HG02870 (cell line): Measurements from ENCODE around the gene SH3BGRL3.
"Not testable (repeated sequence)": the region's sequence is repeated elsewhere in the genome, so short reads cannot be mapped to it uniquely, and the experiment has no call there.

Source experiments
- ATAC-seq: cut with Tn5 transposase; IDR thresholded peaks from one replicate; pipeline ENCODE4 v1.9.1; 2021; ENCODE audit warnings: mild to moderate bottlenecking, moderate library complexity; ENCODE audit not compliant: unreplicated experiment

The SH3BGRL3 gene

DNA sequence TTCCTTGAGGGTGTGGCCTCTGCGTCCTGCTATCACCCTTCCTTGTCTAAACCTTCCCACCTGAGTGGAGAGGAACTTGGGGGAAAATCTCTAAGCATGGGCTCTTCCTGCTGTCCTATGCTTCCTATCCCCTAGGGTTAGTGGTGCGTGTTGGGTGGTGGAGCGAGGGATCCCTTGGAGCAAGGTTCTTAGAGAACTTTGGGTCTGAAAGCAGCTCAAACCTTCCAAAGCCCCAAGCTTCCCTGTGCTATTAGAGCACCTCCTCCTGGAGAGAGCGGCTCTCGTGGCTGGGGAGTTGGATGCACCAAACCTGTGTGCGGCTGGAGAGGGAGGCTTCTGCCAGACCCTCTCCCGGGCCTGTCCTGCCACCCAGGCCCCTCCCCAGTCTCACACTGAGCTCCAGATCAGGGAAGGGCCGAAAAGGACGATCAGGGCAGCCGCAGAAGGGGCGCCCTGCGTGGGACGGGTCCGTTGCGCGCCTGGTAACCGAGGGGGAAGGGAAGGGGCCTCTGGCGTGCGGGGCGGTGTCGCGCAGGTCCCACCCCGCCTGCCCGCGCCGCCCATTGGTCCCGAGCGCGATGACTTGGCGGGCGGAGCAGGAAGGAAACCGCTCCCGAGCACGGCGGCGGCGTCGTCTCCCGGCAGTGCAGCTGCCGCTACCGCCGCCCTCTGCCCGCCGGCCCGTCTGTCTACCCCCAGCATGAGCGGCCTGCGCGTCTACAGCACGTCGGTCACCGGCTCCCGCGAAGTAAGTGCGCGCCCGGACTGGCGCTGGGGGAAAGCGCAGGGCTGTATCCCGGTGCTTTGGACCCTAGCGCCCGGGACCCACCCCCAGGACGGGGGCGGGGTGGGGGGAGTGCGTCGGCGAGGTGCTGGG lies at the start of gene SH3BGRL3:
TSS of gene SH3BGRL3 (plus strand) at position 631 of the 877 bp plus-strand sequence. CDS start at position 701, 70 bp downstream.
- ATAC-seq, result peak; percentile 71

- not testable (repeated sequence) for ATAC-seq
Observed at GRCh38 chr1:26230682-26231081, 49.2 kb upstream of the SH3BGRL3 start.

DNA sequence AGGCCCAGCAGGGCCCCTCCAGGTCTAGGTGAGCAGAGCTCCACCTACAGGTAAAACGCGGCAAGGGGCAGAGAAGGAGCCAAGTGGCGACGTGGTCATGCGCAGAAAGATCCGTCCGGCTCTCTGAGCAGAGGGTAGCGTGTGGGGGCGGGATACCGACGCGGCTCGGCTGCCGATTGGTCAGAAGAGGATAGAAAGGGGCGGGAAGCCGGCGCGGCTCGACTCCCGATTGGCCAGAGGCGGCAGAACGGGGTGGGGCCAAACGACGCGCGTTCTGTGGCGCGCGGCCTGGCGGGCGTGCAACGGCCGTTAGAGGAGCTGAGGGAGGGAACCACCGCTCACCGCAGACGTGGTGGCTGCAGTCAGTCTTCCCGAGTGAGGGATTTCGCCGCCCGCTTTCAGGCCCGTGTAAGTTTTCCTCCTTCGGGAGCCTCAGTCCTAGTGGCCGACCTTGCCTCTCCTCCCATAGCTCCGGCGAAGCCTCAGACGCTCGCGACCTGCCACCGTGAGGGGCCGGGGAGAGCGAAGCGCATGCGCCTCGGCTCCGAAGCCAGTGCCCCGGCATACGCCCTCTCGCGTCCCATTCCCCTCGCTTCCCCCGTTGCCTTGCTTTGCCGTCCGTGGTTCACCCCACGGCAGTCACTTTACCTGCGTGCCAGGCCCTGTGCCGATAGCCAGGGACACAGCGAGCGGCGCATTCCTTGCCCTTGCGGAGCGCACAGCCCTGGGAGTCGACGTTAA lies 45.8 kb upstream of the SH3BGRL3 start, which contains the start of gene CEP85:
TSS of gene CEP85 (plus strand) at position 298 of the 741 bp plus-strand sequence. CDS start 5,584 bp downstream, outside the sequence.
- peak; percentile 90 for ATAC-seq

GRCh38 chr1:26234644-26235370 lies 45.1 kb upstream of the SH3BGRL3 start:
- ATAC-seq, result no peak

GRCh38 chr1:26237230-26237966 lies 42.5 kb upstream of the SH3BGRL3 start:
- no peak for ATAC-seq

- no peak for ATAC-seq
Observed at GRCh38 chr1:26239936-26240335, 40.0 kb upstream of the SH3BGRL3 start.

DNA sequence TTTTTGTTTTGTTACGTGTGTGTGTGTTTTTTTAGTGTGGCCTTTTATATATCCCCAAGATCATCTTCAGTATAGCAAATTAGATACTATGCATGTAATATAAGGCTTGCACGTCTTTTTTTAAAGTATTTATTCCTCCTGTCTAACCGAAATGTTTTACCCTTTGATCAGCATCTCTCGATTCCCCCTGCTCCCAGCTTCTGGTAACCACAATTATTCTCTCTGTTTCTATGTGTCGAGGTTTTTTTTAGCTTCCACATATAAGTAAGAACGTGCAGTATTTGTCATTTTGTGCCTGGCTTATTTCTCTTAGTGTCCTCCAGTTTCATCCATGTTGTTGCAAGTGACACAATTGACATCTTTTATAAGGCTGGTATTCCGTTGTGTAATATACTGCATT lies 27.2 kb upstream of the SH3BGRL3 start:
- no peak for ATAC-seq

DNA sequence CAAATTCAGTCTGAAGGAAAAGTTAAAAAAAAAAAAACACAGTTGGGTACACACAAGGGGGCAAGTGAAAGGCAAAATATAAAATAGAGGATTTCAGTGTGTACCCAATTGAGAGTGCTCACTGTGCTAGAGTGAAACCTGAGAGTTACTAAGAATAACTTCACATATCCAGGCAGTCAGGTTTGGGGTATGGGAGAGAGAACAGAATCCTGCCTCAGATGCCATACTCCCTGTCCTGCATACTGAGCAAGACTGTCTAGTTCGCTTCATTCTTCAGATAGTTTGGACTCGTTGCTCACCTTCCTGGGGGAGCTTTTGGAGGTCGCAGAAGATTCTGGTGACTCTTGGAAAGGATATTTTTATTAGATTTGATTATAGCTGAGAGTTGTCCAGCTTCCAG lies 25.5 kb upstream of the SH3BGRL3 start:
- ATAC-seq, result no peak

GRCh38 chr1:26257222-26257621 lies 22.7 kb upstream of the SH3BGRL3 start:
- ATAC-seq, result no peak

GRCh38 chr1:26259005-26259404 lies 20.9 kb upstream of the SH3BGRL3 start:
- ATAC-seq, result no peak

GRCh38 chr1:26259578-26259977 lies 20.3 kb upstream of the SH3BGRL3 start:
- no peak for ATAC-seq

- ATAC-seq, result no peak
Observed at GRCh38 chr1:26263212-26263611, 16.7 kb upstream of the SH3BGRL3 start.

DNA sequence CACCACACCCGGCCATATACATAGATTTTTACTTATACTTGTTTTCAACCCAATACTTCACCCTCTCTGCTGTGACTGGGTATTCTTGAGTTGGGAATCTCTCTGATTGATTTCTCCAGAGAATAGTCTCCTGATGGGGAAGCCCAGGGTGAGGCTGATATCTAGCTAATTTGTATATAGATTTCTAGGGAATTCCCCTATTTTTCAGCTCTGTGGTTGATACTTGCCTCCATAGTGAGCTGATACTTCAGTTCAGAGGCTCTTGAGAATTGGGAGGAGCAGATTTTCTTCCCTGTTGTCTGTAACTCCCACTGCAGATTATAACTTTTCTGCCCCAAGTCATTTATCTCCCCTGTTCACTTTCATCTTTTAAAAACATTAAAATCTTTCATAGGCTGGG lies 14.5 kb upstream of the SH3BGRL3 start:
- no peak for ATAC-seq

GRCh38 chr1:26268290-26269197 lies 11.3 kb upstream of the SH3BGRL3 start:
- no peak for ATAC-seq

GRCh38 chr1:26269198-26269550 lies 10.7 kb upstream of the SH3BGRL3 start:
- no peak for ATAC-seq

DNA sequence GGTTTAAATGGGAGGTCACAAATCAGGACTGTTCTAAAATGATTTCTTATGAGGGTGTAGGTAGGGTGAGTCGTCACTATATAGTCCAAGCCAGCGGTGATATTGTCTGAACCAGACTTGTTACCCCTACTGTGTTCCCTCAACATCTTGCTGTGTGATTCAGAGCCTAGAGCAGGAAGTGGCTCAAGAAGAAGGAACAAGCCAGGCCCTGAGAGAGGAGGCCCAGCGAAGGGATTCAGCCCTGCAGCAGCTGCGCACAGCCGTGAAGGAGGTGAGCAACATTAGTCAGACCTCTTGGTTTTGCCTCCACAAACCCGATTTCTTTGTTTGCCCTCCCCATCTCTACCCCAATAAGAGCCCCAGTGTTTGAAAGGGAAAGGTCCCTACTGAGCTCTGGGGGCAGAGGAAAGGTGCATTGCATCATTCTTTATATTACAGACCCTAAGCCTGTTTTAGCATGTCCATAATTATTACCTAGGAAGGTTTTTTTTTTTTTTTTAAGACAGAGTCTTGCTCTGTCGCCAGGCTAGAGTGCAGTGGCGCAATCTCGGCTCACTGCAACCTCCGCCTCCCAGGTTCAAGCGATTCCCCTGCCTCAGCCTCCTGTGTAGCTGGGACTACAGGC lies 5.0 kb upstream of the SH3BGRL3 start:
- ATAC-seq, result no peak

- ATAC-seq, result no peak
Observed at GRCh38 chr1:26275580-26276431, 4.1 kb upstream of the SH3BGRL3 start.

- no peak for ATAC-seq
Observed at GRCh38 chr1:26276432-26276838, 3.5 kb upstream of the SH3BGRL3 start.
